HepG2 (cell line): ENCODE measurements around the gene UPB1. TPM values are rescaled to one million over a fixed set of nuclear protein-coding genes. Genes with fewer than 3 reads are reported as not detected.
A peak's percentile ranks its signal among the peaks of the same experiment; 100 is the strongest.

Source experiments
- ETV5 ChIP-seq: IDR thresholded peaks from 2 replicates; pipeline ENCODE4 v1.6.1; 2018; ENCODE audit warnings: missing biosample characterization, missing genetic modification reagents, inconsistent platforms, borderline replicate concordance
- FOXA3 ChIP-seq: IDR thresholded peaks from 2 replicates; pipeline ENCODE4 v1.6.1; 2016; ENCODE audit warnings: missing genetic modification reagents, missing compliant biosample characterization
- KMT2B ChIP-seq: IDR thresholded peaks from 2 replicates; pipeline ENCODE4 v1.6.1; 2016; ENCODE audit warnings: missing genetic modification reagents, missing compliant biosample characterization
- SIX4 ChIP-seq: sonication (generic); formaldehyde crosslinking; IDR thresholded peaks from 2 replicates; pipeline ENCODE4 v1.4.0; 2020; ENCODE audit warnings: missing genetic modification reagents
- STAG1 ChIP-seq: sonication (generic); formaldehyde crosslinking; IDR thresholded peaks from 2 replicates; pipeline ENCODE4 v1.4.0; 2020; ENCODE audit warnings: missing genetic modification reagents
- ZBTB10 ChIP-seq: sonication (generic); formaldehyde crosslinking; IDR thresholded peaks from 2 replicates; pipeline ENCODE4 v1.4.0; 2020; ENCODE audit warnings: missing genetic modification reagents, borderline replicate concordance
- ZBTB43 ChIP-seq: sonication (generic); formaldehyde crosslinking; conservative IDR thresholded peaks from 2 replicates; pipeline ENCODE4 v1.4.0; 2020; ENCODE audit warnings: missing genetic modification reagents
- ZNF18 ChIP-seq: sonication (generic); formaldehyde crosslinking; IDR thresholded peaks from 2 replicates; pipeline ENCODE4 v1.8.0; 2022; ENCODE audit warnings: mild to moderate bottlenecking, missing genetic modification reagents; ENCODE audit not compliant: insufficient replicate concordance
- ZNF30 ChIP-seq: sonication (generic); formaldehyde crosslinking; IDR thresholded peaks from 2 replicates; pipeline ENCODE4 v1.5.0; 2020; ENCODE audit warnings: mild to moderate bottlenecking, missing genetic modification reagents
- ZNF33A ChIP-seq: sonication (generic); formaldehyde crosslinking; IDR thresholded peaks from 2 replicates; pipeline ENCODE4 v1.5.1; 2020; ENCODE audit warnings: missing genetic modification reagents, mild to moderate bottlenecking, moderate library complexity, borderline replicate concordance
- ZNF549 ChIP-seq: sonication (generic); formaldehyde crosslinking; IDR thresholded peaks from 2 replicates; pipeline ENCODE4 v1.5.0; 2020; ENCODE audit warnings: missing genetic modification reagents
- ZNF563 ChIP-seq: sonication (generic); formaldehyde crosslinking; IDR thresholded peaks from 2 replicates; pipeline ENCODE4 v1.8.0; 2022; ENCODE audit warnings: mild to moderate bottlenecking, moderate library complexity, missing genetic modification reagents
- polyA plus RNA-seq, 8 experiments: library from polyadenylated mRNA; depleted of rRNA in 3 of 8; stranded (reverse) in 7 of 8; unstranded in 1 of 8; fragments of >200 nt; fragmentation: Illumina TruSeq in 4 of 8; extraction: Trizol in 4 of 8; gene quantifications; 2 replicates each; pipeline versions ENCODE4 v1.2.1 to v1.2.3, GENCODE V29; 2011 to 2016; ENCODE audit warnings: low read depth in 4 of 8, missing spikeins in 1 of 8, mixed read lengths in 1 of 8; ENCODE audit not compliant: insufficient read depth in 1 of 8
- total RNA-seq, 5 experiments: library from RNA; depleted of rRNA; stranded (reverse); fragments of >200 nt; fragmentation: Illumina TruSeq; extraction: Trizol; gene quantifications; 2 replicates each; pipeline ENCODE4 v1.2.3, GENCODE V29; 2016; ENCODE audit warnings: low read depth in 1 of 5
- TF ChIP-seq, protein P1 (sequence below): IDR thresholded peaks from 2 replicates; pipeline ENCODE4 v1.4.0; 2020; ENCODE audit warnings: mild to moderate bottlenecking, missing genetic modification reagents
- TF ChIP-seq, protein P2 (sequence below): sonication (generic); formaldehyde crosslinking; IDR thresholded peaks from 2 replicates; pipeline ENCODE4 v1.8.0; 2022; ENCODE audit warnings: mild to moderate bottlenecking, missing genetic modification reagents, moderate library complexity
- TF ChIP-seq, protein P3 (sequence below): sonication (generic); formaldehyde crosslinking; IDR thresholded peaks from 2 replicates; pipeline ENCODE4 v1.9.0; 2021; ENCODE audit warnings: missing genetic modification reagents, mild to moderate bottlenecking, borderline replicate concordance

UPB1 gene
- total and polyA plus RNA-seq, 2 of the 13 experiments (the other 11 are each of a cell fraction or from before 2014, with no cell fraction given): 0.38 to 1.2 TPM

DNA sequence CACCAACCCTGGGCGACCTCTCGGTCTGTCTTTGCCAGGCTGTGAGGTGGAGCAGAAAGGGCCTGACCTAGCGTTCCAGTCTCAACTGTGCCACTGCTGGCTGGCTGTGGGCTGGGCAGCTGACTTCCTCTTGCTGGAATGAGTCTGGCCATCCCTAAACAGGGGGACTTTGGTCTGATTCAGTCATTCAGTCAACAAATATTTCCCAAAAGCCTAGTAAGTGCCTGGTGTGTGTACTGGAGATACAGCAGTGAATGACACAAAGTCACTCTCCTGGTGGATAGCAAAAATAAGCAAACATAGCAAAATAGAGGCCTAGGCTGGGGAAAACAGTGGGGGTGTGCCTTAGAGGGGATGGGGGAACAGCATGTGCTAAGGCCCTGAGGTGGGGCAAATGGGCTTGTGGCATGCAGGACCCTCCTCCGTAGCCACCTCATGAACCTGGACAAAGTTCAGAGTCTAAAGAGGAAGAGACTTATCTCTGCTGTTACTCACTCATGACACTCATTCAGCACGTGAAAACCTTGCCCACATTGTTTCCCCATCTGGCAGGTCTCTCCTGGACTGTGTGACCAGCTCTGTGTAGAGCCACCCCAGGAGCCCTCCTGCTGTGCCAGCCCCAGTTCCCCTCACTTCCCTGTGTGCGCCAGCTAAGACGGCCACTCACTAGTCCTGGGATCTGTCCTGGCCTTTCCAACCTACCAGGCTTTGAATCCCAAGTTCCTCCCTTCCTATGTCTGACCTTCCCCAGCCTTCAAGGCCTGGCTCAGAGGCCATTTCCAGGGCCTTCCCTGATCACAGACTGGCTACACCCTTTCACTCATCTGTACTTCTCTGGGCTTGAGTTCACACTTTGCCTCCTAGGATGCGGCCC, 55.1 kb downstream of the UPB1 start (continued):
- TF ChIP-seq ZNF33A (no peak), ZNF549 (no peak), ETV5 (CRISPR knock-in tag) (peak; percentile 63), ZNF18 (CRISPR knock-in tag) (peak; percentile 74), ZNF30 (CRISPR knock-in tag) (no peak), ZBTB43 (peak; percentile 45; the same call in 1 of the 2 replicates), ZNF563 (CRISPR knock-in tag) (peak; percentile 80), KMT2B (CRISPR knock-in tag) (peak; percentile 53; the same call in 1 of the 2 replicates), ZBTB10 (CRISPR knock-in tag) (no peak), FOXA3 (CRISPR knock-in tag) (peak; percentile 87), STAG1 (CRISPR knock-in tag) (no peak), SIX4 (CRISPR knock-in tag) (0 out of 2 replicates have a peak, but pooled peaks have one; percentile 40)
- TF ChIP-seq, protein P1, sequence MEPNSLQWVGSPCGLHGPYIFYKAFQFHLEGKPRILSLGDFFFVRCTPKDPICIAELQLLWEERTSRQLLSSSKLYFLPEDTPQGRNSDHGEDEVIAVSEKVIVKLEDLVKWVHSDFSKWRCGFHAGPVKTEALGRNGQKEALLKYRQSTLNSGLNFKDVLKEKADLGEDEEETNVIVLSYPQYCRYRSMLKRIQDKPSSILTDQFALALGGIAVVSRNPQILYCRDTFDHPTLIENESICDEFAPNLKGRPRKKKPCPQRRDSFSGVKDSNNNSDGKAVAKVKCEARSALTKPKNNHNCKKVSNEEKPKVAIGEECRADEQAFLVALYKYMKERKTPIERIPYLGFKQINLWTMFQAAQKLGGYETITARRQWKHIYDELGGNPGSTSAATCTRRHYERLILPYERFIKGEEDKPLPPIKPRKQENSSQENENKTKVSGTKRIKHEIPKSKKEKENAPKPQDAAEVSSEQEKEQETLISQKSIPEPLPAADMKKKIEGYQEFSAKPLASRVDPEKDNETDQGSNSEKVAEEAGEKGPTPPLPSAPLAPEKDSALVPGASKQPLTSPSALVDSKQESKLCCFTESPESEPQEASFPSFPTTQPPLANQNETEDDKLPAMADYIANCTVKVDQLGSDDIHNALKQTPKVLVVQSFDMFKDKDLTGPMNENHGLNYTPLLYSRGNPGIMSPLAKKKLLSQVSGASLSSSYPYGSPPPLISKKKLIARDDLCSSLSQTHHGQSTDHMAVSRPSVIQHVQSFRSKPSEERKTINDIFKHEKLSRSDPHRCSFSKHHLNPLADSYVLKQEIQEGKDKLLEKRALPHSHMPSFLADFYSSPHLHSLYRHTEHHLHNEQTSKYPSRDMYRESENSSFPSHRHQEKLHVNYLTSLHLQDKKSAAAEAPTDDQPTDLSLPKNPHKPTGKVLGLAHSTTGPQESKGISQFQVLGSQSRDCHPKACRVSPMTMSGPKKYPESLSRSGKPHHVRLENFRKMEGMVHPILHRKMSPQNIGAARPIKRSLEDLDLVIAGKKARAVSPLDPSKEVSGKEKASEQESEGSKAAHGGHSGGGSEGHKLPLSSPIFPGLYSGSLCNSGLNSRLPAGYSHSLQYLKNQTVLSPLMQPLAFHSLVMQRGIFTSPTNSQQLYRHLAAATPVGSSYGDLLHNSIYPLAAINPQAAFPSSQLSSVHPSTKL (CRISPR knock-in tag): peak; percentile 92
- TF ChIP-seq, protein P2, sequence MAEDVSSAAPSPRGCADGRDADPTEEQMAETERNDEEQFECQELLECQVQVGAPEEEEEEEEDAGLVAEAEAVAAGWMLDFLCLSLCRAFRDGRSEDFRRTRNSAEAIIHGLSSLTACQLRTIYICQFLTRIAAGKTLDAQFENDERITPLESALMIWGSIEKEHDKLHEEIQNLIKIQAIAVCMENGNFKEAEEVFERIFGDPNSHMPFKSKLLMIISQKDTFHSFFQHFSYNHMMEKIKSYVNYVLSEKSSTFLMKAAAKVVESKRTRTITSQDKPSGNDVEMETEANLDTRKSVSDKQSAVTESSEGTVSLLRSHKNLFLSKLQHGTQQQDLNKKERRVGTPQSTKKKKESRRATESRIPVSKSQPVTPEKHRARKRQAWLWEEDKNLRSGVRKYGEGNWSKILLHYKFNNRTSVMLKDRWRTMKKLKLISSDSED (CRISPR knock-in tag): no peak
- TF ChIP-seq, protein P3, sequence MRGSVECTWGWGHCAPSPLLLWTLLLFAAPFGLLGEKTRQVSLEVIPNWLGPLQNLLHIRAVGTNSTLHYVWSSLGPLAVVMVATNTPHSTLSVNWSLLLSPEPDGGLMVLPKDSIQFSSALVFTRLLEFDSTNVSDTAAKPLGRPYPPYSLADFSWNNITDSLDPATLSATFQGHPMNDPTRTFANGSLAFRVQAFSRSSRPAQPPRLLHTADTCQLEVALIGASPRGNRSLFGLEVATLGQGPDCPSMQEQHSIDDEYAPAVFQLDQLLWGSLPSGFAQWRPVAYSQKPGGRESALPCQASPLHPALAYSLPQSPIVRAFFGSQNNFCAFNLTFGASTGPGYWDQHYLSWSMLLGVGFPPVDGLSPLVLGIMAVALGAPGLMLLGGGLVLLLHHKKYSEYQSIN: no peak
